ENCODE measurements around the gene GPR107. TPM values are rescaled to one million over a fixed set of nuclear protein-coding genes. Genes with fewer than 3 reads are reported as not detected.
A peak's percentile ranks its signal among the peaks of the same experiment; 100 is the strongest.

Gene GPR107
- total and polyA plus RNA-seq, 2 of the 8 experiments (the other 6 are each of a cell fraction or from before 2014, with no cell fraction given) = 19.3 to 30.7 TPM

- DNase-seq (ENCODE audit: low read depth in 1 of 2, low spot score in 2 of 2) (no peak), FAIRE-seq (no peak)
- H3K23me2 ChIP-seq (ENCODE audit: low read depth, low read length) = no peaks in the 10 kb centered on the region
- no peaks in the 10 kb centered on the region for H3K9me3 ChIP-seq (ENCODE audit: insufficient read depth in 2 of 2, low read depth in 1 of 2, low read length in 1 of 2)
- H2BK20ac ChIP-seq (ENCODE audit: low read length) = no peak overlapping the region
- H3K36me3 ChIP-seq (ENCODE audit: control insufficient read depth in 2 of 4, insufficient read depth in 4 of 4, low read length in 3 of 4) = no peaks in the 10 kb centered on the region
- WGBS, 2 experiments (ENCODE audit: extremely low coverage in 1 of 2, insufficient coverage in 1 of 2, insufficient read length in 1 of 2, insufficient replicate concordance in 2 of 2, low coverage in 1 of 2, low lambda C conversion rate in 2 of 2, missing lambda C conversion rate in 1 of 2) = 85% methylated on average over 12 of the region's 12 CpGs; no CpG with 5 or more reads in 1 of the 2 experiments
- H4K5ac ChIP-seq (ENCODE audit: insufficient read length, low read depth, low read length) = no peak overlapping the region
- H2AFZ ChIP-seq (ENCODE audit: low read length) = no peak overlapping the region
- no peak overlapping the region for H3K14ac ChIP-seq (ENCODE audit: insufficient read length)
- no peak overlapping the region for H3K27ac ChIP-seq (ENCODE audit: low read depth, low read length)
- no peaks in the 10 kb centered on the region for H4K20me1 ChIP-seq (replicated peaks in 1 of 2; ENCODE audit: control insufficient read depth in 1 of 2, insufficient read depth in 2 of 2, low read length in 2 of 2)
- no peak overlapping the region for H2BK120ac ChIP-seq (replicated peaks; ENCODE audit: low read depth, low read length)
- H4K91ac ChIP-seq (replicated peaks; ENCODE audit: insufficient read length, low read length) = peak overlapping the region; percentile 12
- no peak overlapping the region for H3K4me3 ChIP-seq (ENCODE audit: extremely low read depth in 1 of 4, insufficient read depth in 2 of 4, low read depth in 3 of 4, low read length in 4 of 4)
- no peak overlapping the region for H2AK5ac ChIP-seq (ENCODE audit: low read depth, low read length)
- H3K79me1 ChIP-seq (ENCODE audit: low read depth, low read length) = no peaks in the 10 kb centered on the region
- H2BK5ac ChIP-seq (ENCODE audit: low read depth, low read length) = 0 out of 2 replicates have a peak overlapping the region, but pooled peaks have one; percentile 31
- peak overlapping the region; percentile 75; the same call in 1 of the 2 replicates for H3K18ac ChIP-seq (ENCODE audit: extremely low read depth, low read length)
- H3K56ac ChIP-seq (replicated peaks; ENCODE audit: insufficient read length, low read depth, low read length) = no peak overlapping the region
- 0 out of 2 replicates have a peak overlapping the region, but pooled peaks have one; percentile 40 for H2BK15ac ChIP-seq (ENCODE audit: low read length)
- H3K4me1 ChIP-seq (replicated peaks in 1 of 4; ENCODE audit: control insufficient read depth in 3 of 4, insufficient read depth in 4 of 4, low read length in 3 of 4) = peaks cover 13 to 28% (median 19%) of the 10 kb centered on the region in 4 experiments
- no peaks in the 10 kb centered on the region; a peak in 1 of 7 replicates for H3K27me3 ChIP-seq (replicated peaks in 1 of 4; ENCODE audit: control insufficient read depth in 3 of 4, extremely low read depth in 1 of 4, insufficient read depth in 3 of 4, low read length in 3 of 4)
- H3K4ac ChIP-seq (replicated peaks; ENCODE audit: insufficient read length, low read depth, low read length) = no peak overlapping the region
- CTCF ChIA-PET (ENCODE audit: partially characterized antibody) = interaction anchor here (0.9 to 2.1 kb wide), 6 partner anchors 15 to 240 kb away, joined by 3 to 6 read pairs (median 4); no protein-coding TSS in a partner anchor
- POLR2A ChIA-PET (ENCODE audit: partially characterized antibody) = interaction anchor here (1.0 to 1.3 kb wide), 2 partner anchors 12 to 17 kb away, joined by 3 read pairs; no protein-coding TSS in a partner anchor
- no peak overlapping the region for H3K4me2 ChIP-seq (ENCODE audit: insufficient read depth in 1 of 2, low read depth in 2 of 2, low read length in 2 of 2)
- peak overlapping the region; percentile 6; the same call in 1 of the 2 replicates for H2BK12ac ChIP-seq (ENCODE audit: low read depth, low read length)
- H3K23ac ChIP-seq (ENCODE audit: insufficient read length) = no peak overlapping the region
- H3K9ac ChIP-seq (replicated peaks in 1 of 4; ENCODE audit: extremely low read depth in 1 of 4, low read depth in 3 of 4, low read length in 3 of 4) = no peak overlapping the region
- no peaks in the 10 kb centered on the region for H3K79me2 ChIP-seq (ENCODE audit: control insufficient read depth in 1 of 2, insufficient read depth in 2 of 2, low read length in 2 of 2)
- H4K8ac ChIP-seq (ENCODE audit: extremely low read depth, insufficient read depth, low read length) = peak overlapping the region; percentile 87
- no peak for TF ChIP-seq RXRA (IDR thresholded peaks at IDR 0.05; ENCODE audit: insufficient read depth, low read depth, low read length)
- no peak for TF ChIP-seq EZH2 (IDR thresholded peaks at IDR 0.05; ENCODE audit: low read depth, low read length, severe bottlenecking)
- no peak for TF ChIP-seq RBBP5 (IDR thresholded peaks at IDR 0.05; ENCODE audit: borderline replicate concordance, low read depth, low read length)
- no peak for TF ChIP-seq EP300 (IDR thresholded peaks at IDR 0.05; ENCODE audit: borderline replicate concordance in 1 of 2, low read depth in 2 of 2, low read length in 2 of 2)
- no peak for TF ChIP-seq MAX (IDR thresholded peaks at IDR 0.05)
- no peak for TF ChIP-seq SIX5 (IDR thresholded peaks at IDR 0.05; ENCODE audit: low read depth, low read length)
- TF ChIP-seq KDM4A (IDR thresholded peaks at IDR 0.05; ENCODE audit: low read depth, low read length, severe bottlenecking) = no peak
- no peak for TF ChIP-seq EGR1 (IDR thresholded peaks at IDR 0.05; ENCODE audit: borderline replicate concordance, low read depth, low read length)
- no peak for TF ChIP-seq CTCF (IDR thresholded peaks at IDR 0.05; ENCODE audit: control extremely low read depth in 1 of 3, insufficient read depth in 1 of 3, low read depth in 1 of 3, low read length in 3 of 3)
- TF ChIP-seq SRF (IDR thresholded peaks at IDR 0.05; ENCODE audit: low read depth, low read length) = no peak
Measured at GRCh38 chr9:130142056-130142455, 88.3 kb downstream of the GPR107 start.
